Measurements from ENCODE around the gene RPS6KA4. TPM values are rescaled to one million over a fixed set of nuclear protein-coding genes. Genes with fewer than 3 reads are reported as not detected.

RPS6KA4 gene
- total RNA-seq, 1 donor from 2014 or later = 37.5 TPM

GRCh38 chr11:64367931-64368672, 9.1 kb downstream of the RPS6KA4 start:
- H3K4me3 Mint-ChIP-seq (ENCODE audit: unreplicated experiment) = no peak overlapping the region
- peaks cover 21% of the 10 kb centered on the region for H3K36me3 Mint-ChIP-seq (ENCODE audit: low read depth, unreplicated experiment)
- H3K9me3 Mint-ChIP-seq (ENCODE audit: unreplicated experiment) = no peaks in the 10 kb centered on the region
- no peak overlapping the region for H3K27ac Mint-ChIP-seq (ENCODE audit: unreplicated experiment)
- no peak for TF ChIP-seq CTCF (IDR thresholded peaks at IDR 0.05; ENCODE audit: unreplicated experiment)
- peaks cover 1% of the 10 kb centered on the region for H3K27me3 Mint-ChIP-seq (ENCODE audit: unreplicated experiment)
- no peaks in the 10 kb centered on the region for H3K4me1 Mint-ChIP-seq (ENCODE audit: unreplicated experiment)
- no peak for DNase-seq (ENCODE audit: low spot score)

GRCh38 chr11:64368673-64369074, 9.7 kb downstream of the RPS6KA4 start:
- Mint-ChIP-seq H3K9me3 (ENCODE audit: unreplicated experiment) (no peaks in the 10 kb centered on the region), H3K4me3 (ENCODE audit: unreplicated experiment) (no peak overlapping the region), H3K4me1 (ENCODE audit: unreplicated experiment) (peaks cover 1% of the 10 kb centered on the region), H3K27me3 (ENCODE audit: unreplicated experiment) (peaks cover 1% of the 10 kb centered on the region), H3K36me3 (ENCODE audit: low read depth, unreplicated experiment) (peaks cover 20% of the 10 kb centered on the region), H3K27ac (ENCODE audit: unreplicated experiment) (no peak overlapping the region)
- DNase-seq (ENCODE audit: low spot score) = no peak
- no peak for TF ChIP-seq CTCF (IDR thresholded peaks at IDR 0.05; ENCODE audit: unreplicated experiment)

- Mint-ChIP-seq H3K27me3 (ENCODE audit: unreplicated experiment) (peaks cover 1% of the 10 kb centered on the region), H3K9me3 (ENCODE audit: unreplicated experiment) (no peaks in the 10 kb centered on the region), H3K4me3 (ENCODE audit: unreplicated experiment) (no peak overlapping the region), H3K4me1 (ENCODE audit: unreplicated experiment) (peaks cover 2% of the 10 kb centered on the region), H3K27ac (ENCODE audit: unreplicated experiment) (no peak overlapping the region), H3K36me3 (ENCODE audit: low read depth, unreplicated experiment) (peaks cover 15% of the 10 kb centered on the region)
- no peak for DNase-seq (ENCODE audit: low spot score)
- TF ChIP-seq CTCF (IDR thresholded peaks at IDR 0.05; ENCODE audit: unreplicated experiment) = no peak
These were observed 10.8 kb downstream of the RPS6KA4 start for GRCh38 chr11:64369440-64370421.

GRCh38 chr11:64371201-64371600, 12.2 kb downstream of the RPS6KA4 start:
- Mint-ChIP-seq H3K36me3 (ENCODE audit: low read depth, unreplicated experiment) (peaks cover 15% of the 10 kb centered on the region), H3K4me1 (ENCODE audit: unreplicated experiment) (peaks cover 2% of the 10 kb centered on the region), H3K4me3 (ENCODE audit: unreplicated experiment) (no peak overlapping the region), H3K27ac (ENCODE audit: unreplicated experiment) (no peak overlapping the region), H3K27me3 (ENCODE audit: unreplicated experiment) (peaks cover 1% of the 10 kb centered on the region), H3K9me3 (ENCODE audit: unreplicated experiment) (no peaks in the 10 kb centered on the region)
- no peak for DNase-seq (ENCODE audit: low spot score)
- no peak for TF ChIP-seq CTCF (IDR thresholded peaks at IDR 0.05; ENCODE audit: unreplicated experiment)

Measured in endothelial cell (in vitro differentiated cells).